HEK293 (cell line): ENCODE data around the gene LRCH1.

Experiments
- CTCF ChIP-seq: fragments of 450-650 bp; formaldehyde crosslinking; IDR thresholded peaks from 2 replicates; pipeline ENCODE4 v1.5.1; 2016; ENCODE audit warnings: missing biosample characterization, missing genetic modification characterization
- SCRT1 ChIP-seq: fragments of 450-650 bp; formaldehyde crosslinking; IDR thresholded peaks from 2 replicates; pipeline ENCODE4 v1.5.1; 2016; ENCODE audit warnings: missing biosample characterization, missing genetic modification characterization, borderline replicate concordance
- ZEB2 ChIP-seq: fragments of 450-650 bp; formaldehyde crosslinking; IDR thresholded peaks from 2 replicates; pipeline ENCODE4 v1.5.1; 2016; ENCODE audit warnings: missing biosample characterization, missing genetic modification characterization
- ZNF146 ChIP-seq: fragments of 450-650 bp; formaldehyde crosslinking; IDR thresholded peaks from 2 replicates; pipeline ENCODE4 v1.5.1; 2016; ENCODE audit warnings: missing biosample characterization, missing genetic modification characterization
- ZNF23 ChIP-seq: fragments of 450-650 bp; formaldehyde crosslinking; IDR thresholded peaks from 2 replicates; pipeline ENCODE4 v1.5.1; 2016; ENCODE audit warnings: missing biosample characterization, missing genetic modification characterization, borderline replicate concordance
- ZNF324 ChIP-seq: fragments of 450-650 bp; formaldehyde crosslinking; IDR thresholded peaks from 2 replicates; pipeline ENCODE4 v1.5.1; 2016; ENCODE audit warnings: missing biosample characterization, missing genetic modification characterization
- ZNF792 ChIP-seq: fragments of 450-650 bp; formaldehyde crosslinking; IDR thresholded peaks from 2 replicates; pipeline ENCODE4 v1.5.1; 2016; ENCODE audit warnings: missing biosample characterization, missing genetic modification characterization

- no peak for TF ChIP-seq ZEB2 (tag by site-specific recombination)
- TF ChIP-seq SCRT1, result no peak
- no peak for TF ChIP-seq ZNF23
- TF ChIP-seq CTCF (tag by site-specific recombination), result no peak
- no peak for TF ChIP-seq ZNF324 (tag by site-specific recombination)
- no peak for TF ChIP-seq ZNF792 (tag by site-specific recombination)
- TF ChIP-seq ZNF146 (tag by site-specific recombination), result no peak
Observed at GRCh38 chr13:46720189-46720588, 167.2 kb downstream of the LRCH1 start.
